ENCODE data around the gene TESK2.

GRCh38 chr1:45437323-45437722, 53.6 kb downstream of the TESK2 start:
- TF ChIP-seq USF2 (IDR thresholded peaks at IDR 0.05; ENCODE audit: borderline replicate concordance, low read depth, low read length): no peak
- TF ChIP-seq, protein P1, sequence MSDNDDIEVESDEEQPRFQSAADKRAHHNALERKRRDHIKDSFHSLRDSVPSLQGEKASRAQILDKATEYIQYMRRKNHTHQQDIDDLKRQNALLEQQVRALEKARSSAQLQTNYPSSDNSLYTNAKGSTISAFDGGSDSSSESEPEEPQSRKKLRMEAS (IDR thresholded peaks at IDR 0.05; ENCODE audit: low read depth): no peak
- TF ChIP-seq CTCF (IDR thresholded peaks at IDR 0.05): no peak
